Stomach smooth muscle (tissue), 2 donors: ENCODE measurements around the gene ACAP3.

ENCODE experiments used
- H3K27ac ChIP-seq: one replicate; pipeline ENCODE4 v1.7.0; 2013; ENCODE audit warnings: mild to moderate bottlenecking, low read length, inconsistent platforms
- H3K27me3 ChIP-seq, 2 donors: one replicate each; pipeline ENCODE4 v1.7.0; 2013; ENCODE audit warnings: low read length in 2 of 2; ENCODE audit not compliant: insufficient read depth in 2 of 2, control insufficient read depth in 1 of 2
- H3K36me3 ChIP-seq, 2 donors: one replicate each; pipeline ENCODE4 v1.7.0; 2013; ENCODE audit warnings: low read length in 2 of 2; ENCODE audit not compliant: control insufficient read depth in 2 of 2, insufficient read depth in 2 of 2
- H3K4me1 ChIP-seq: one replicate; pipeline ENCODE4 v1.7.0; 2013; ENCODE audit warnings: low read length; ENCODE audit not compliant: control insufficient read depth, insufficient read depth
- H3K4me3 ChIP-seq, 2 donors: one replicate each; pipeline ENCODE4 v1.7.0; 2013; ENCODE audit warnings: low read length in 2 of 2
- H3K9ac ChIP-seq, 2 donors: one replicate each; pipeline ENCODE4 v1.7.0; 2013; ENCODE audit warnings: low read length in 2 of 2, mild to moderate bottlenecking in 1 of 2
- H3K9me3 ChIP-seq, 2 donors: one replicate each; pipeline ENCODE4 v1.7.0; 2013; ENCODE audit warnings: low read length in 2 of 2; ENCODE audit not compliant: control insufficient read depth in 2 of 2
- donor health status: healthy.
- donor health status: Pancreatic carcinoma.

ACAP3 gene

GRCh38 chr1:1349256-1350012 lies 41.7 kb upstream of the ACAP3 start, which contains the start of gene DVL1:
Gene DVL1 (minus strand): TSS chr1:1349418. CDS start chr1:1349065, 353 bp downstream.
- H3K9me3 ChIP-seq = no peaks in the 10 kb centered on the region
- H3K4me3 ChIP-seq = peak within 1 kb of the TSS; percentile 81 to 85
- H3K9ac ChIP-seq = peak within 1 kb of the TSS; percentile 72 to 77
- H3K27ac ChIP-seq = peak within 1 kb of the TSS; percentile 46
- peaks cover 64% of the 10 kb centered on the region for H3K4me1 ChIP-seq
- no peaks in the 10 kb centered on the region for H3K27me3 ChIP-seq
- peaks cover 0 to 2% of the 10 kb centered on the region in 2 donors for H3K36me3 ChIP-seq

GRCh38 chr1:1348420-1349255 lies 40.9 kb upstream of the ACAP3 start:
- Histone ChIP-seq H3K9ac (peak overlapping the region; percentile 72 to 77), H3K36me3 (peaks cover 0 to 2% of the 10 kb centered on the region in 2 donors), H3K9me3 (no peaks in the 10 kb centered on the region), H3K27ac (peak overlapping the region; percentile 31), H3K4me3 (peak overlapping the region; percentile 81 to 85), H3K4me1 (peaks cover 63% of the 10 kb centered on the region), H3K27me3 (no peaks in the 10 kb centered on the region)

- peaks cover 0 to 2% of the 10 kb centered on the region in 2 donors for H3K36me3 ChIP-seq
- H3K27me3 ChIP-seq = no peaks in the 10 kb centered on the region
These were observed 40.1 kb upstream of the ACAP3 start for GRCh38 chr1:1347663-1348419.

DNA sequence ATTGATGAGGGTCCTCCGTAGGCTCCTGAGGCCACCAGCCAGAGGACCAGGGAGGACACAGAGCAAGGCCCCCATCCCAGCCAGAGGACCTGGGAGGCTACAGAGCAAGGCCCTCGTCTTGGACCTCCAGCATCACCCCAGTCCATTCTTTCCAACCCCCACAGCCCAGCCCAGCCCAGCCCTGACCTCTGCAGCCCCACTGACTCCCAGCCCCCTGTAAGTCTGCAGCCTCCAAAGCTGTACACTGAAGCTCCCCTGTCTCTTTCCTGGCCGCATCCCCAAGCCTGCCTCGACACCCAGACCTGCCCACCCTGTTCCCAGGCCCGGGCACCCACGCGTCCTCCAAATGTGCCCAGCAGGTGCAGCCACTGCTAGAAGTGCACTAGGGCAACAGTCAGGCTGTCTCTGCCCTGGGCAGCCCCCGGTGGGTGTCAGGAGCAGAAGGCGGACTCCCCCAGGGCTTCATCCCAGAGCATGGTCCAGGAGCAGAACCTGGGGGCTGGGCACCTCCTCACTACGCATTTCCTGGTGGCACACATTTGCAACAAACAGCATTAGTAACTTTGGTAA lies 39.4 kb upstream of the ACAP3 start:
- Histone ChIP-seq H3K27me3 (no peaks in the 10 kb centered on the region), H3K36me3 (no peaks in the 10 kb centered on the region), H3K9ac (peak overlapping the region in 1 of 2 donors; percentile 72), H3K4me3 (peak overlapping the region in 1 of 2 donors; percentile 85), H3K9me3 (no peaks in the 10 kb centered on the region), H3K4me1 (peaks cover 48% of the 10 kb centered on the region), H3K27ac (no peak overlapping the region)

More at GRCh38 chr1:1347663-1348419, 40.1 kb upstream of the ACAP3 start:
- Histone ChIP-seq H3K4me1 (peaks cover 55% of the 10 kb centered on the region), H3K27ac (peak overlapping the region; percentile 31), H3K9ac (peak overlapping the region; percentile 72 to 77), H3K9me3 (no peaks in the 10 kb centered on the region), H3K4me3 (peak overlapping the region; percentile 81 to 85)

GRCh38 chr1:1346501-1346890 lies 38.8 kb upstream of the ACAP3 start:
- Histone ChIP-seq H3K4me3 (peak overlapping the region in 1 of 2 donors; percentile 29), H3K9me3 (no peaks in the 10 kb centered on the region), H3K27ac (no peak overlapping the region), H3K9ac (peak overlapping the region in 1 of 2 donors; percentile 47), H3K27me3 (no peaks in the 10 kb centered on the region), H3K4me1 (peaks cover 43% of the 10 kb centered on the region), H3K36me3 (peaks cover under 1 to 3% of the 10 kb centered on the region in 2 donors)

DNA sequence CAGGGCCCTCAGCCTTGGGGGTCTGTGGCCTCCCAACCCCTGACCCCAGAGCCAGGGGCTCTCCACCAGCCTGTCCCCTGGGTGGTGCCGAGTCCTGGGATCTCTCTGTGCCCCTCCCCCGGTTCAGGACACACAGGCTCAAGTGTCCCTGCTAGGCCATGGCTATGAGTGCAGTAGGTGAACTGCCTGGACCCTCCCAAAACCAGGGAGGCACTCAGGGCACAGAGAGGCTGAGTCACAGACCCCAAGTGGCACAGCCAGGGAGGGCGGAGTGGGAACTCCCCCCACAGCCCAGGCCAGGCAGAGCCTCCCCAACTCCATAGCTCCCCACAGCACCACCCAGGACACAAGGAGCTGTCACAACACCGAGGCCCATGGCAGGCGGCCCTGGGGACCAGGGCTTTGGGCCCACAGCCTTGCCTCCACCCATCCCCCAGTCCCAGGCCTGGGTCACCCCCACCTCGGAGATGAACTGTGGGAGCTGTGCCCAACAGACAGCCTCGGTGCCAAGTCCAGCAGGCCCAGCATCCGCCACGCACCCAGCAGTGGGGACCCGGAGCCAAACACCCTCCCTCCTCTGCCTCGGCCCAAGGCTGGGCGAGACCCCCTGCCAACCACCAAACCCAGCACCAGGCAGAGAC lies 38.2 kb upstream of the ACAP3 start:
- H3K27ac ChIP-seq = no peak overlapping the region
- H3K36me3 ChIP-seq = peaks cover 6 to 8% of the 10 kb centered on the region in 2 donors
- H3K27me3 ChIP-seq = no peaks in the 10 kb centered on the region
- peaks cover 42% of the 10 kb centered on the region for H3K4me1 ChIP-seq
- H3K9ac ChIP-seq = peak overlapping the region in 1 of 2 donors; percentile 47
- H3K4me3 ChIP-seq = peak overlapping the region in 1 of 2 donors; percentile 29
- H3K9me3 ChIP-seq = no peaks in the 10 kb centered on the region

DNA sequence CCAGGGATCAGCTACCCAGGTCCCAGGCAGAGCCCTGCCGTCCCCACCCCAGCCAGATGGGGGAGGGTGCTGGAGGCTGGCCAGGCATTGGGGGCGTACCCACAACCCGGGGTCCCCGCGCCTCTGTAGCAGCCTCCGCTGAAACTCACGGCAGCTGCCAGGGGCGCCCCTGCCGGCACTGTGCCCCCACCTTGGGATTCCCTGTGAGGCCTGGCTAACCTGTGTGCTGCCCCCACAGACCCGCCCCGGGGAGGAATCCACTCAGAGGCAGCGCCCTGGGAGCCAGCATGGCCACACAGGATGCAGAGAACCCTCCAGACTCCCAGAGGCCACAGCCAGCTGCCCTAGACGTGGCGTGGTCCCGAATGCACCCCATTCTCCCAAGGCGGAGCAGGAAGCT lies 37.7 kb upstream of the ACAP3 start:
- Histone ChIP-seq H3K4me3 (no peak overlapping the region), H3K9me3 (no peaks in the 10 kb centered on the region), H3K27me3 (no peaks in the 10 kb centered on the region), H3K36me3 (peaks cover 12 to 14% of the 10 kb centered on the region in 2 donors), H3K27ac (no peak overlapping the region), H3K9ac (no peak overlapping the region), H3K4me1 (peaks cover 42% of the 10 kb centered on the region)

GRCh38 chr1:1344655-1345361 lies 37.1 kb upstream of the ACAP3 start:
- no peaks in the 10 kb centered on the region for H3K27me3 ChIP-seq
- H3K4me1 ChIP-seq = peaks cover 42% of the 10 kb centered on the region
- H3K27ac ChIP-seq = no peak overlapping the region
- no peaks in the 10 kb centered on the region for H3K9me3 ChIP-seq
- H3K4me3 ChIP-seq = no peak overlapping the region
- peaks cover 14 to 15% of the 10 kb centered on the region in 2 donors for H3K36me3 ChIP-seq
- no peak overlapping the region for H3K9ac ChIP-seq

DNA sequence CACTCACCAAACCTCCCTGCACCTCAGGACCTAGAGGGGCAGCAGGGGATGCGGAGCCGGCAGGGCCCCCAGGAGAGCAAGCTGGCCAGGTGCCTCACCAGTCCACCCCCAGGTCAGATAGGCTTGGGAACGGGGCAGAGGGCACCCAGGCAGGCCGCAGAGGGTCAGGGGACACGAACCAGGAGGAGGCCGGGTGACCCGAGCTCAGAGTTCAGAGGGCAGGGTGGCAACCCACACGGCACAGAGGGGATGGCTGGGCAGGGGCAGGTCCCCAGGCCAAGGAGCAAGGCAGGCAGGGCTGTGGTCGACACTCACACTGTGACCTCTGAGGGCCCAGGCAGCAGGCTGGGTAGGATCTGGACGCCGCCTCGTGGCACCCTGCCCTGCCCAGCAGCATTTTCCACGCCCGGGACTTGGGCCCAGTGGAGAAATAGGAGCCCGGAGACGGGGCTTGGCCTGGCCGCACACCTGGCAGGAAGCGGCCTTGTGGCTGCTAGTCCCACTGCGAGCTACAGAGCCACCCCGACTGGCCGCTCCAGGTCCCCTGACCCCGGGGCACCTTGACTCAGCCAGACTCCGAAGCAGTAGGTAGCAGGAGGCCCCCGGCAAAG lies 36.2 kb upstream of the ACAP3 start:
- H3K36me3 ChIP-seq = peaks cover 14 to 16% of the 10 kb centered on the region in 2 donors
- peaks cover 42% of the 10 kb centered on the region for H3K4me1 ChIP-seq
- no peak overlapping the region for H3K9ac ChIP-seq
- H3K4me3 ChIP-seq = no peak overlapping the region
- H3K9me3 ChIP-seq = no peaks in the 10 kb centered on the region
- no peak overlapping the region for H3K27ac ChIP-seq
- no peaks in the 10 kb centered on the region for H3K27me3 ChIP-seq
